Endodermal cell (in vitro differentiated cells): ENCODE results near the gene SAYSD1. TPM values are rescaled to one million over a fixed set of nuclear protein-coding genes. Genes with fewer than 3 reads are reported as not detected.
A peak's percentile ranks its signal among the peaks of the same experiment; 100 is the strongest.

Experiments used
- DNase-seq: peaks from one replicate; pipeline ENCODE4 v3.0.0-alpha.2; 2017
- H3K27ac ChIP-seq: 2 replicates; pipeline ENCODE4 v1.5.1; 2013; ENCODE audit warnings: mild to moderate bottlenecking, low read depth, low read length, moderate library complexity
- H3K27me3 ChIP-seq: 2 replicates; pipeline ENCODE4 v1.6.1; 2013; ENCODE audit warnings: mild to moderate bottlenecking, low read length, moderate library complexity; ENCODE audit not compliant: insufficient read depth, control insufficient read depth, poor library complexity, severe bottlenecking
- H3K36me3 ChIP-seq: 2 replicates; pipeline ENCODE4 v1.7.0; 2013; ENCODE audit warnings: mild to moderate bottlenecking, low read length, moderate library complexity; ENCODE audit not compliant: control insufficient read depth, insufficient read depth
- H3K4me1 ChIP-seq: one replicate; pipeline ENCODE4 v1.7.0; 2013; ENCODE audit warnings: low read length; ENCODE audit not compliant: control insufficient read depth, insufficient read depth
- H3K4me3 ChIP-seq: 2 replicates; pipeline ENCODE4 v1.5.1; 2013; ENCODE audit warnings: mild to moderate bottlenecking, low read length, moderate library complexity
- H3K9ac ChIP-seq: 2 replicates; pipeline ENCODE4 v1.6.1; 2013; ENCODE audit warnings: mild to moderate bottlenecking, low read length, moderate library complexity; ENCODE audit not compliant: poor library complexity, severe bottlenecking; ENCODE audit errors: extremely low read depth
- H3K9me3 ChIP-seq: 2 replicates; pipeline ENCODE4 v1.6.1; 2013; ENCODE audit warnings: mild to moderate bottlenecking, low read length, moderate library complexity; ENCODE audit not compliant: control insufficient read depth
- H3K27ac Mint-ChIP-seq: 2 replicates; pipeline ENCODE4 v1.8.0; 2020; ENCODE audit warnings: mixed read lengths
- H3K27me3 Mint-ChIP-seq: 2 replicates; pipeline ENCODE4 v1.8.0; 2021; ENCODE audit warnings: mild to moderate bottlenecking, mixed read lengths; ENCODE audit not compliant: insufficient read depth
- H3K36me3 Mint-ChIP-seq: 2 replicates; pipeline ENCODE4 v1.8.0; 2020; ENCODE audit warnings: low read depth, mixed read lengths
- H3K4me1 Mint-ChIP-seq: 2 replicates; pipeline ENCODE4 v1.8.0; 2020; ENCODE audit warnings: mixed read lengths
- H3K4me3 Mint-ChIP-seq: 2 replicates; pipeline ENCODE4 v1.8.0; 2020; ENCODE audit warnings: mild to moderate bottlenecking, moderate library complexity, mixed read lengths
- H3K9me3 Mint-ChIP-seq: 2 replicates; pipeline ENCODE4 v1.8.0; 2020; ENCODE audit warnings: mild to moderate bottlenecking, mixed read lengths
- CTCF ChIP-seq: fragments of 200-600 bp; sonication (generic); conservative IDR thresholded peaks from 2 replicates; pipeline ENCODE4 v1.5.0; 2021; ENCODE audit warnings: antibody characterized with exemption, mild to moderate bottlenecking
- WGBS, 2 experiments: methylation state at CpG; one replicate each; pipeline versions ENCODE4 v1.1.5 to v1.1.7; 2013; ENCODE audit warnings: missing lambda C conversion rate in 2 of 2, mixed read lengths in 1 of 2; ENCODE audit not compliant: insufficient coverage in 1 of 2, insufficient read length in 1 of 2; 5-methylcytosine and 5-hydroxymethylcytosine counted together
- total RNA-seq, 2 donors: library from RNA; stranded (reverse); fragmentation: NEBNext Ultra II Directional in 1 of 2; extraction: Animal tissue kit (Norgen Biotek cat#: 25700) in 1 of 2; gene quantifications; 2 replicates in 1 of 2; 3 replicates in 1 of 2; pipeline ENCODE4 v1.2.1, GENCODE V29; 2021

Gene SAYSD1
- total RNA-seq, 2 donors from 2014 or later: 7.2 to 13.0 TPM

DNA sequence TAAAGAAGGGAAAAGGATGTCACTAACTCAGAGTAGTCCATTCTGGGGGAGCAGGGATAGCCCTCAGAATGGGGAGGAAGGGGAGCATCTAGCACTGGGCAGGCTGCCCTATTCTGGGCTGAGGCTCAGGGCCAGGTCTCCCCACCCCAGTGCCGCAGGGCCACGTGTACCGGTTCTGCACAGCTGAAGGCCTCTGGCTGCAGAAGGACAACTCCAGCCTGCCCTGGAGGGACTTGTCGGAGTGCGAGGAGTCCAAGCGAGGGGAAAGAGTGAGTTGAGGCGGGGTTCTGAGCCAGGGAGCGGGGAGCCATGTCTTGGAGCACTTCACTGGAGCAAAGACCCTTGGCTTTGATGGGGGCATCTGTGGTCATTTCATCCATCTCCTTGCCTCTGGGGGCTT lies 49.4 kb downstream of the SAYSD1 start:
- 94 to 95% methylated on average over 5 to 8 of the region's 8 CpGs for WGBS, 2 experiments
- H3K9me3 Mint-ChIP-seq: peaks cover 7% of the 10 kb centered on the region
- no peak for DNase-seq
- Histone ChIP-seq H3K9me3 (no peaks in the 10 kb centered on the region), H3K4me1 (peaks cover 12% of the 10 kb centered on the region), H3K4me3 (no peak overlapping the region), H3K27me3 (peaks cover 28% of the 10 kb centered on the region), H3K9ac (no peak overlapping the region), H3K27ac (no peak overlapping the region), H3K36me3 (no peaks in the 10 kb centered on the region)
- peaks cover 83% of the 10 kb centered on the region for H3K27me3 Mint-ChIP-seq
- H3K4me3 Mint-ChIP-seq: no peak overlapping the region
- no peak overlapping the region for H3K27ac Mint-ChIP-seq
- peaks cover 21% of the 10 kb centered on the region for H3K4me1 Mint-ChIP-seq
- no peaks in the 10 kb centered on the region for H3K36me3 Mint-ChIP-seq
- no peak for TF ChIP-seq CTCF

DNA sequence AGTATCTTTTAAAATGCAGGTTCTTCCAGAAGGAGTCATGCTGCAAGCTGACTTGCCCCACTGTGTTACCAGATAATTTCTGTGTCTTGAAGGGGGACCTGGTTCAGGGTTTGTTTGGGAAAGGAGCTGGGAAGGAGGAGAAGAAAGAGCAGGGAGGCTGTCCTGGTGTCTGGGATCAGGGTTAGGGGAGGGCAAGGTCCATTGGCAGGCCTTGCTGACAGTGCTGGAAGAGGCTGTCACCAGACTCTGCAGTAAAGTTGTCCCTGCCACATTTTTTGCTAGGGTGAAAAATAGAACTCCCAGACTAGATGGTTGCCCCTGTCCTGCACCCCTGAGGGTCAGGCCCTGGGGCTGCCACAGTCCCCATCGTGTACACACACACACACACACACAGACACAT lies 51.5 kb downstream of the SAYSD1 start:
- Mint-ChIP-seq H3K4me1 (peaks cover 22% of the 10 kb centered on the region), H3K4me3 (no peak overlapping the region), H3K9me3 (peaks cover 3% of the 10 kb centered on the region), H3K36me3 (no peaks in the 10 kb centered on the region), H3K27ac (no peak overlapping the region), H3K27me3 (peaks cover 78% of the 10 kb centered on the region)
- Histone ChIP-seq H3K4me1 (peaks cover 12% of the 10 kb centered on the region), H3K9ac (no peak overlapping the region), H3K27me3 (peaks cover 46% of the 10 kb centered on the region), H3K4me3 (peak overlapping the region; percentile 53), H3K9me3 (no peaks in the 10 kb centered on the region), H3K36me3 (no peaks in the 10 kb centered on the region), H3K27ac (no peak overlapping the region)
- WGBS, 2 experiments: 92% methylated on average over 1 of the region's 1 CpG; no CpG with 5 or more reads in 1 of the 2 experiments
- DNase-seq: no peak
- no peak for TF ChIP-seq CTCF

DNA sequence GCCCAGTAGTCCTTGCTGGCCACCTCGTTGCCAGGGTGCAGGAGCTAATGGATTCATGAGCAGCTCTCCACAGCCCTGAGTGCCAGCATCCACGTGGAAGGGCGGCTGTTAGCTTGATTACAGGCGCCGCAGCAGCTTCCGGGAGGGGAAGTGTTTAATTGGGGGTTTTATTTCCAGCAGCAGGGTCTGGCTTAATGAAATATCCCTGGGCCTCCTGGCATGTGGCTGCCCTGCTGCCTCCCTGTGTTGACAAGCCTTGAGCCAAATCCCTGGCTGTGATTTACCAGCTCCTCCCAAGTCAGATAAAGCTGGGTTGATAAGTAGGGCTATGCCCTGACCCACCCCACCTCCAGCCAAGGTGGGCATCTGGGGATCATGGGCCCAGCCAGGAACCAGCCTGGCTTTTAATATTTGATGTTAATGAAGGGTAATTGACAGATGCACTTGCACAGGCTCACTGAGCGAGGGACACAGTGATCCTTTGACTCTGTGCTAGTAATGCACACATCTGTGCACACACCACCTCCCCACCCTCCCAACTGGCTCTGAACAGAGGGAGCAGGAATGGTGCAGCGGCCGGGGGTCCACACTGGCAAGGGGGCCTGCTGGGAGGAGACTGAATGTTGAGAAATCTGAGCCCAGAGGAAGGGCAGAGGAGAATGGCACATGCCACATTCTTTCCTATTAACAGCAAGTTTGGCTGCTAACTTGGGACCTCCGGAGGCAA lies 52.8 kb downstream of the SAYSD1 start:
- no peaks in the 10 kb centered on the region for H3K9me3 ChIP-seq
- H3K4me3 ChIP-seq: no peak overlapping the region
- no peaks in the 10 kb centered on the region for H3K36me3 ChIP-seq
- no peak overlapping the region for H3K9ac ChIP-seq
- peaks cover 12% of the 10 kb centered on the region for H3K4me1 ChIP-seq
- H3K27me3 ChIP-seq: peaks cover 46% of the 10 kb centered on the region
- Mint-ChIP-seq H3K9me3 (peaks cover 3% of the 10 kb centered on the region), H3K27ac (no peak overlapping the region), H3K27me3 (peaks cover 70% of the 10 kb centered on the region), H3K4me1 (peaks cover 22% of the 10 kb centered on the region), H3K4me3 (no peak overlapping the region), H3K36me3 (no peaks in the 10 kb centered on the region)
- no peak for DNase-seq
- H3K27ac ChIP-seq: no peak overlapping the region
- 84 to 87% methylated on average over 6 to 10 of the region's 10 CpGs for WGBS, 2 experiments
- TF ChIP-seq CTCF: no peak
